H1 (cell line): ENCODE data around the gene TAP2. TPM values are rescaled to one million over a fixed set of nuclear protein-coding genes. Genes with fewer than 3 reads are reported as not detected.

ENCODE experiments used
- CTCF ChIA-PET: fragments of 300-600 bp; sonication (Branson Sonifier 250); formaldehyde crosslinking; loops from one replicate; lab custom pipeline; 2021; ENCODE audit not compliant: partially characterized antibody; lab: Charles Lee
- POLR2A ChIA-PET: fragments of 300-600 bp; sonication (Branson Sonifier 250); formaldehyde crosslinking; loops from one replicate; lab custom pipeline; 2021; ENCODE audit warnings: inconsistent platforms; ENCODE audit not compliant: partially characterized antibody; lab: Charles Lee
- DNase-seq, 2 experiments: peaks; one replicate each; pipeline versions ENCODE4 v3.0.0 to v3.0.0-alpha.2; 2010 to 2022; ENCODE audit warnings: low spot score in 2 of 2, low read depth in 1 of 2, mixed read lengths in 1 of 2
- FAIRE-seq: peaks from 2 replicates; lab custom pipeline; 2011; peaks lifted over from hg19 to GRCh38; lab: Jason Lieb, UNC
- H2AFZ ChIP-seq: 2 replicates; pipeline ENCODE4 v1.8.1; 2012; ENCODE audit warnings: low read length, inconsistent platforms
- H2AK5ac ChIP-seq: 2 replicates; pipeline ENCODE4 v1.6.1; 2013; ENCODE audit warnings: low read depth, low read length
- H2BK120ac ChIP-seq: replicated peaks from 2 replicates; pipeline ENCODE3; 2013; ENCODE audit warnings: low read depth, low read length, inconsistent platforms
- H2BK12ac ChIP-seq: 2 replicates; pipeline ENCODE4 v1.6.1; 2013; ENCODE audit warnings: low read depth, low read length
- H2BK15ac ChIP-seq: 2 replicates; pipeline ENCODE4 v1.6.1; 2013; ENCODE audit warnings: low read length
- H2BK20ac ChIP-seq: 2 replicates; pipeline ENCODE4 v1.6.1; 2013; ENCODE audit warnings: low read length
- H2BK5ac ChIP-seq: 2 replicates; pipeline ENCODE4 v1.6.1; 2013; ENCODE audit warnings: low read depth, low read length
- H3K14ac ChIP-seq: 2 replicates; pipeline ENCODE4 v1.6.1; 2013; ENCODE audit warnings: inconsistent platforms; ENCODE audit not compliant: insufficient read length
- H3K18ac ChIP-seq: 2 replicates; pipeline ENCODE4 v1.6.1; 2013; ENCODE audit warnings: low read length; ENCODE audit errors: extremely low read depth
- H3K23ac ChIP-seq: 2 replicates; pipeline ENCODE4 v1.6.1; 2013; ENCODE audit warnings: inconsistent platforms; ENCODE audit not compliant: insufficient read length
- H3K23me2 ChIP-seq: 2 replicates; pipeline ENCODE4 v1.6.1; 2013; ENCODE audit warnings: low read depth, low read length
- H3K27ac ChIP-seq: 2 replicates; pipeline ENCODE4 v1.6.1; 2011; ENCODE audit warnings: low read depth, low read length, inconsistent platforms
- H3K27me3 ChIP-seq, 4 experiments: replicated peaks in 1 of 4; 1 replicate in 1 of 4; 2 replicates in 3 of 4; pipeline versions ENCODE4 v1.6.1 to v1.8.1; 2011 to 2013; ENCODE audit warnings: low read length in 3 of 4, mild to moderate bottlenecking in 3 of 4, inconsistent platforms in 2 of 4, mixed read lengths in 2 of 4, moderate library complexity in 1 of 4; ENCODE audit not compliant: control insufficient read depth in 3 of 4, insufficient read depth in 3 of 4; ENCODE audit errors: extremely low read depth in 1 of 4
- H3K36me3 ChIP-seq, 4 experiments: 2 replicates each; pipeline versions ENCODE4 v1.6.1 to v1.8.1; 2011 to 2013; ENCODE audit warnings: mild to moderate bottlenecking in 4 of 4, low read length in 3 of 4, moderate library complexity in 2 of 4, control low read depth in 1 of 4, inconsistent platforms in 1 of 4; ENCODE audit not compliant: insufficient read depth in 4 of 4, control insufficient read depth in 2 of 4
- H3K4ac ChIP-seq: replicated peaks from 2 replicates; pipeline ENCODE3; 2013; ENCODE audit warnings: low read length, low read depth, mixed read lengths, inconsistent platforms; ENCODE audit not compliant: insufficient read length
- H3K4me1 ChIP-seq, 4 experiments: replicated peaks in 1 of 4; 1 replicate in 1 of 4; 2 replicates in 3 of 4; pipeline versions ENCODE4 v1.6.1 to v1.8.1; 2011 to 2013; ENCODE audit warnings: low read length in 3 of 4, inconsistent platforms in 2 of 4, mixed read lengths in 1 of 4; ENCODE audit not compliant: insufficient read depth in 4 of 4, control insufficient read depth in 3 of 4
- H3K4me2 ChIP-seq, 2 experiments: 2 replicates each; pipeline versions ENCODE4 v1.6.1 to v1.8.1; 2011 to 2013; ENCODE audit warnings: low read depth in 2 of 2, low read length in 2 of 2, control low read depth in 1 of 2, inconsistent platforms in 1 of 2, mild to moderate bottlenecking in 1 of 2; ENCODE audit not compliant: insufficient read depth in 1 of 2
- H3K4me3 ChIP-seq, 4 experiments: fragments of 200-600, 300-600 bp in 1 of 4; sonication (generic), shearing (Covaris generic), sonication (Bioruptor Twin) in 1 of 4; 2 replicates each; pipeline versions ENCODE4 v1.5.1 to v1.8.1; 2011 to 2016; ENCODE audit warnings: low read length in 4 of 4, low read depth in 3 of 4, control low read depth in 2 of 4, inconsistent platforms in 2 of 4, mild to moderate bottlenecking in 2 of 4, mixed read lengths in 1 of 4, moderate library complexity in 1 of 4; ENCODE audit not compliant: insufficient read depth in 2 of 4; ENCODE audit errors: extremely low read depth in 1 of 4
- H3K56ac ChIP-seq: replicated peaks from 2 replicates; pipeline ENCODE3; 2013; ENCODE audit warnings: low read depth, mild to moderate bottlenecking, mixed read lengths, low read length, inconsistent platforms; ENCODE audit not compliant: insufficient read length
- H3K79me1 ChIP-seq: 2 replicates; pipeline ENCODE4 v1.6.1; 2013; ENCODE audit warnings: low read depth, low read length, control low read depth
- H3K79me2 ChIP-seq, 2 experiments: 2 replicates each; pipeline versions ENCODE4 v1.6.1 to v1.8.1; 2012 to 2013; ENCODE audit warnings: low read length in 2 of 2, mild to moderate bottlenecking in 2 of 2, inconsistent platforms in 1 of 2; ENCODE audit not compliant: insufficient read depth in 2 of 2, control insufficient read depth in 1 of 2
- H3K9ac ChIP-seq, 4 experiments: replicated peaks in 1 of 4; 1 replicate in 1 of 4; 2 replicates in 3 of 4; pipeline versions ENCODE4 v1.6.1 to v1.8.1; 2011 to 2013; ENCODE audit warnings: low read depth in 3 of 4, low read length in 3 of 4, control low read depth in 2 of 4, mild to moderate bottlenecking in 2 of 4, moderate library complexity in 2 of 4, inconsistent platforms in 1 of 4; ENCODE audit errors: extremely low read depth in 1 of 4
- H3K9me3 ChIP-seq, 2 experiments: 2 replicates each; pipeline versions ENCODE4 v1.6.1 to v1.8.1; 2012 to 2013; ENCODE audit warnings: mild to moderate bottlenecking in 2 of 2, moderate library complexity in 2 of 2, control low read depth in 1 of 2, inconsistent platforms in 1 of 2, low read depth in 1 of 2, low read length in 1 of 2, mixed read lengths in 1 of 2; ENCODE audit not compliant: insufficient read depth in 2 of 2
- H4K20me1 ChIP-seq, 2 experiments: replicated peaks in 1 of 2; 2 replicates each; pipeline versions ENCODE3 to v1.8.1; 2011 to 2013; ENCODE audit warnings: inconsistent platforms in 2 of 2, low read length in 2 of 2, mild to moderate bottlenecking in 1 of 2; ENCODE audit not compliant: insufficient read depth in 2 of 2, control insufficient read depth in 1 of 2
- H4K5ac ChIP-seq: 2 replicates; pipeline ENCODE4 v1.6.1; 2013; ENCODE audit warnings: low read length, low read depth, mixed read lengths, inconsistent platforms; ENCODE audit not compliant: insufficient read length
- H4K8ac ChIP-seq: 2 replicates; pipeline ENCODE4 v1.8.0; 2013; ENCODE audit warnings: mild to moderate bottlenecking, moderate library complexity, low read length, inconsistent platforms; ENCODE audit not compliant: insufficient read depth; ENCODE audit errors: extremely low read depth
- H4K91ac ChIP-seq: replicated peaks from 2 replicates; pipeline ENCODE3; 2013; ENCODE audit warnings: low read length, mixed read lengths, inconsistent platforms; ENCODE audit not compliant: insufficient read length
- HDAC2 ChIP-seq, 2 experiments: fragments of 300-600 bp in 1 of 2; sonication (generic) in 1 of 2; IDR thresholded peaks; 2 replicates each; pipeline ENCODE4 v1.6.1; 2011 to 2012; ENCODE audit warnings: low read depth in 2 of 2, low read length in 2 of 2, mild to moderate bottlenecking in 2 of 2, moderate library complexity in 2 of 2, borderline replicate concordance in 1 of 2, inconsistent platforms in 1 of 2
- JUN ChIP-seq: IDR thresholded peaks from 2 replicates; pipeline ENCODE4 v1.6.1; 2011; ENCODE audit warnings: low read depth, mild to moderate bottlenecking, improper control_type of control experiment, low read length
- POLR2AphosphoS5 ChIP-seq: IDR thresholded peaks from 2 replicates; pipeline ENCODE4 v1.6.1; 2011; ENCODE audit warnings: low read depth, low read length
- POU5F1 ChIP-seq: IDR thresholded peaks from 2 replicates; pipeline ENCODE4 v1.6.1; 2011; ENCODE audit warnings: low read depth, mild to moderate bottlenecking, low read length, moderate library complexity
- RAD21 ChIP-seq, 2 experiments: IDR thresholded peaks in 1 of 2; conservative IDR thresholded peaks in 1 of 2; 2 replicates each; pipeline ENCODE4 v1.6.1; 2011; ENCODE audit warnings: low read depth in 2 of 2, low read length in 2 of 2, improper control_type of control experiment in 1 of 2, inconsistent platforms in 1 of 2, mild to moderate bottlenecking in 1 of 2, moderate library complexity in 1 of 2
- RFX5 ChIP-seq: IDR thresholded peaks from 2 replicates; pipeline ENCODE4 v1.6.1; 2011; ENCODE audit warnings: low read depth, low read length, improper control_type of control experiment, borderline replicate concordance
- SAP30 ChIP-seq: fragments of 300-600 bp; sonication (generic); IDR thresholded peaks from 2 replicates; pipeline ENCODE4 v1.7.1; 2012; ENCODE audit warnings: low read length, moderate library complexity, mild to moderate bottlenecking, inconsistent platforms; ENCODE audit not compliant: insufficient read depth, insufficient replicate concordance
- SP4 ChIP-seq: IDR thresholded peaks from 2 replicates; pipeline ENCODE4 v1.6.1; 2012; ENCODE audit warnings: low read length, inconsistent platforms
- TBP ChIP-seq: IDR thresholded peaks from 2 replicates; pipeline ENCODE4 v1.6.1; 2011; ENCODE audit warnings: low read depth, low read length, improper control_type of control experiment
- TCF12 ChIP-seq: IDR thresholded peaks from 2 replicates; pipeline ENCODE4 v1.6.1; 2011; ENCODE audit warnings: low read depth, mild to moderate bottlenecking, low read length
- ZNF274 ChIP-seq: IDR thresholded peaks from 2 replicates; pipeline ENCODE4 v1.7.0; 2012; ENCODE audit warnings: low read length, borderline replicate concordance; ENCODE audit errors: extremely low read depth
- WGBS, 2 experiments: shearing (Covaris generic) in 1 of 2; methylation state at CpG; one replicate each; pipeline versions ENCODE4 v1.1.6 to v1.1.7; 2013 to 2015; ENCODE audit warnings: low lambda C conversion rate in 2 of 2, mixed read lengths in 2 of 2, inconsistent platforms in 1 of 2, low coverage in 1 of 2, missing lambda C conversion rate in 1 of 2; ENCODE audit not compliant: insufficient replicate concordance in 2 of 2, insufficient coverage in 1 of 2, insufficient read length in 1 of 2; ENCODE audit errors: extremely low coverage in 1 of 2, missing lambda C conversion rate in 1 of 2; 5-methylcytosine and 5-hydroxymethylcytosine counted together
- polyA plus RNA-seq, 7 experiments: library from polyadenylated mRNA; depleted of rRNA in 3 of 7; stranded (reverse) in 5 of 7; unstranded in 2 of 7; fragments of >200 nt in 5 of 7; fragments of 200-250 nt in 2 of 7; gene quantifications; 1 replicate in 5 of 7; 2 replicates in 1 of 7; 4 replicates in 1 of 7; pipeline versions ENCODE4 v1.2.1 to v1.2.3, GENCODE V29; 2011 to 2013; ENCODE audit warnings: missing spikeins in 2 of 7, mixed read lengths in 2 of 7
- total RNA-seq: library from RNA; stranded (reverse); fragmentation: NEBNext Ultra II Directional; extraction: Animal tissue kit (Norgen Biotek cat#: 25700); gene quantifications from 2 replicates; pipeline ENCODE4 v1.2.1, GENCODE V29; 2021

The TAP2 gene
- total and polyA plus RNA-seq, 2 of the 8 experiments (the other 6 are each of a cell fraction or from before 2014, with no cell fraction given), result 11.3 to 27.2 TPM

GRCh38 chr6:32829495-32829894 lies 9.0 kb downstream of the TAP2 start:
- Histone ChIP-seq H4K20me1 (no peaks in the 10 kb centered on the region), H3K27ac (no peak overlapping the region), H2BK15ac (no peak overlapping the region), H3K79me2 (no peaks in the 10 kb centered on the region), H2BK20ac (no peak overlapping the region), H4K8ac (no peak overlapping the region), H3K4me1 (peaks cover 0 to 4% (median 0%) of the 10 kb centered on the region in 4 experiments; a peak in 1 of 7 replicates), H4K91ac (no peak overlapping the region), H3K18ac (no peak overlapping the region), H3K4me3 (no peak overlapping the region), H3K36me3 (peaks cover 0 to 2% (median 0%) of the 10 kb centered on the region in 4 experiments; a peak in 4 of 8 replicates), H3K79me1 (no peaks in the 10 kb centered on the region), H3K27me3 (no peaks in the 10 kb centered on the region), H2AK5ac (no peak overlapping the region), H3K4ac (no peak overlapping the region), H3K23ac (no peak overlapping the region), H3K9me3 (no peaks in the 10 kb centered on the region), H2BK5ac (no peak overlapping the region; the same call in 1 of the 2 replicates), H3K23me2 (no peaks in the 10 kb centered on the region; the same call in 1 of the 2 replicates), H3K4me2 (no peak overlapping the region), H2AFZ (no peak overlapping the region), H4K5ac (no peak overlapping the region), H2BK120ac (no peak overlapping the region), H3K56ac (no peak overlapping the region), H3K14ac (no peak overlapping the region), H2BK12ac (no peak overlapping the region), H3K9ac (no peak overlapping the region)
- WGBS, 2 experiments, result 69% methylated on average over 5 of the region's 7 CpGs; no CpG with 5 or more reads in 1 of the 2 experiments
- DNase-seq (no peak), FAIRE-seq (no peak)
- CTCF ChIA-PET, result interaction anchor here (0.6 to 4.9 kb wide), 4 partner anchors 9 to 955 kb away, joined by 3 to 37 read pairs (median 6); partner anchors contain the start of gene TAP2
- no peak for TF ChIP-seq ZNF274
- TF ChIP-seq RFX5, result no peak
- no peak for TF ChIP-seq POLR2AphosphoS5
- no peak for TF ChIP-seq SP4
- TF ChIP-seq RAD21 (IDR thresholded peaks at IDR 0.05 in 1 of 2, conservative IDR thresholded peaks at IDR 0.05 in 1 of 2; ENCODE audit: low read depth in 2 of 2, low read length in 2 of 2), result no peak
- TF ChIP-seq JUN, result no peak
- TF ChIP-seq TCF12, result no peak
- TF ChIP-seq SAP30, result no peak
- TF ChIP-seq POU5F1, result no peak
- TF ChIP-seq TBP, result no peak
- TF ChIP-seq HDAC2 (IDR thresholded peaks at IDR 0.05; ENCODE audit: borderline replicate concordance in 1 of 2, low read depth in 2 of 2, low read length in 2 of 2), result no peak
- POLR2A ChIA-PET, result interaction anchor here (5.4 kb wide), 1 partner anchor 8 kb away, joined by 21 read pairs; the partner anchor contains the start of gene TAP2
